IPS-NIHi7 (cell line): ENCODE results near the gene FGA.
"Not testable (repeated sequence)": the region's sequence is repeated elsewhere in the genome, so short reads cannot be mapped to it uniquely, and the experiment has no call there.

Experiments used
- DNase-seq: peaks from one replicate; pipeline ENCODE4 v3.0.0; 2012; ENCODE audit warnings: mixed read lengths; ENCODE audit errors: extremely low spot score

FGA gene

GRCh38 chr4:154608361-154609252 is 18.1 kb upstream of the FGA start:
- DNase-seq: no peak

GRCh38 chr4:154606728-154607723 is 16.5 kb upstream of the FGA start:
- DNase-seq: no peak

GRCh38 chr4:154604696-154605200 is 14.2 kb upstream of the FGA start:
- no peak for DNase-seq

GRCh38 chr4:154603033-154603943 is 12.7 kb upstream of the FGA start:
- no peak for DNase-seq

GRCh38 chr4:154602404-154603020 is 12.0 kb upstream of the FGA start:
- no peak for DNase-seq

- no peak for DNase-seq
Observed at GRCh38 chr4:154597798-154598774, 7.5 kb upstream of the FGA start.

- DNase-seq: not testable (repeated sequence)
Observed at GRCh38 chr4:154597281-154597680, 6.7 kb upstream of the FGA start.

GRCh38 chr4:154595807-154596206 is 5.3 kb upstream of the FGA start:
- DNase-seq: no peak

GRCh38 chr4:154594343-154594742 is 3.8 kb upstream of the FGA start:
- not testable (repeated sequence) for DNase-seq

- no peak for DNase-seq
Observed at GRCh38 chr4:154593868-154594267, 3.3 kb upstream of the FGA start.

GRCh38 chr4:154591890-154592289 is 1.3 kb upstream of the FGA start:
- DNase-seq: no peak

- no peak for DNase-seq
Observed at GRCh38 chr4:154589296-154590197, 995 bp downstream of the FGA start.

GRCh38 chr4:154588198-154588597 is 2.3 kb downstream of the FGA start:
- DNase-seq: no peak

GRCh38 chr4:154586296-154587033 is 4.1 kb downstream of the FGA start:
- no peak for DNase-seq

- DNase-seq: no peak
Observed at GRCh38 chr4:154585369-154586018, 5.0 kb downstream of the FGA start.

- DNase-seq: no peak
Observed at GRCh38 chr4:154584259-154584658, 6.3 kb downstream of the FGA start.

- DNase-seq: no peak
Observed at GRCh38 chr4:154583677-154584076, 6.9 kb downstream of the FGA start.
